NCI-H1930 (cell line): Measurements from ENCODE around the gene RHBDD3.
"Not testable (repeated sequence)": the region's sequence is repeated elsewhere in the genome, so short reads cannot be mapped to it uniquely, and the experiment has no call there.

Source experiments
- DNase-seq, 2 experiments: peaks; one replicate each; lab custom pipeline; 2025; lab: John Stamatoyannopoulos, UW

Gene RHBDD3

DNA sequence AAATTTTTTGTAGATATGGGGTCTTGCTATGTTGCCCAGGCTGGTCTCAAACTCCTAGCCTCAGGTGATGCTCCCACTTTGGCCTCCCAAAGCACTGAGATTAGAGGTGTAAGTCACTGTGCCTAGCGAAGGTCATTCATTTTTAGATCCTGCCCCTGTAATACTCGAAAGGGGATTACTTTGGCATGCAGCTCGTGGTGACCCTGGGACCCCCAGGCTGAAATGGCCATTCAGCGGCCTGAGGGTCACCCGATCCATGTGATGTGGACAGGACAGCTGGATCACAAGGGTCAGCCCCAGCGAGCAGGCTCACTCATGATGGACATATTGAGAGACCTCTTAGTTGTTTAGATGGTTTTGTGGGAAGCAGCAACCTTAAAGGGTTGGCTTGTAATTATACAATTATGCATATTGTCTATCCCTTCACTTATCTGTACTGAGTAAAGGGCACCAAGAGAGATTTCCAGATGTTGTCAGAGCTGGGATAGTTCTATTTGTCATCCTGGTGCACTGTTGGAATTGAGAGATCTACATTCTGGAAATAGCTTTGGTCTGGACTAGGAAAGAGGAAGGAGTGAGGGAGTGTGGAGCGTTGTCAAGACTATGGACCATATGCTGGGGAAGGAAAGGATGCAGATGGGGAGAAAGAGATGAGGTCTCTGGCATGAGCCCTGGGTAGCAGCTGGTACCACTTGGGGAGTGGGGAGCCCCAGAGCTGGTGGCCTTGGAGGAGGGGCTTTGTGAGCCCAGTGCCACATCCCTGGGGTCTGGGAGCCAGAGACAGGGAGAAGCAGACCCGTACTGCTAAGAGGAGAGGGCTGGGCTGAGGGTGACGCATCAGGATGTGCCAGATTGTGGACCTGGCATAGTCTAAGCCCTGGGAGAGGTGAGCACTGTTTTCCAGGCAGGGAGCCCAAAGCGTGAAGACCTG is 15.5 kb downstream of the RHBDD3 start:
- DNase-seq = no peak

DNA sequence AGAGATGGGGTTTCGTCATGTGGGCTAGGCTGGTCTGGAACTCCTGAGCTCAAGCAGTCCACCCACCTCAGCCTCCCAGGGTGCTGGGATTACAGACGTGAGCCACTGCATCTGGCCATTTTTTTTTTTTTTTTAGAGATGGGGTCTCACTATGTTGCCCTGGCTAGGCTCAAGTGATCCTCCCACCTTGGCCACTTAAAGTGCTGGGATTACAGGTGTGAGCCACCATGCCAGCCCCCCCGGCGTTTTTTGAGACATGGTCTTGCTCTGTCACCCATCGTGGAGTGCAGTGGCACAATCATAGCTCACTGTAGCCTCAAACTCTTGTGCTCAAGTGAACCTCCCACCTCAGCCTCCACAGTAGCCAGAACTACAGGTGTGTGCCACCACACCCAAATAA is 16.5 kb downstream of the RHBDD3 start:
- DNase-seq = no peak

DNA sequence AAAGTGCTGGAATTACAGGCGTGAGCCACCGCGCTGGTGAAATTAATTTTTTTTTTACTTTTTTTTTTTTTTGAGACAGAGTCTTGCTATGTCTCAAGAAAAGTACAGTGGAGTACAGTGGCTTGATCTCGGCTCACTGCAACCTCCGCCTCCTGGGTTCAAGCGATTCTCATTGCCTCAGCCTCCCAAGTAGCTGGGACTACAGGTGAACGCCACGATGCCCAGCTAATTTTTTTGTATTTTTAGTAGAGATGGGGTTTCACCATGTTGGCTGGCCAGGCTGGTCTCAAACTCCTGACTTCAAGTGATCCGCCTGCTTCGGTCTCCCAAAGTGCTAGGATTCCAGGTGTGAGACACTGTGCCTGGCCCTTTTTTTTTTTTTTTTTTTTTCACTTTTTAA is 19.9 kb downstream of the RHBDD3 start:
- DNase-seq = not testable (repeated sequence)

DNA sequence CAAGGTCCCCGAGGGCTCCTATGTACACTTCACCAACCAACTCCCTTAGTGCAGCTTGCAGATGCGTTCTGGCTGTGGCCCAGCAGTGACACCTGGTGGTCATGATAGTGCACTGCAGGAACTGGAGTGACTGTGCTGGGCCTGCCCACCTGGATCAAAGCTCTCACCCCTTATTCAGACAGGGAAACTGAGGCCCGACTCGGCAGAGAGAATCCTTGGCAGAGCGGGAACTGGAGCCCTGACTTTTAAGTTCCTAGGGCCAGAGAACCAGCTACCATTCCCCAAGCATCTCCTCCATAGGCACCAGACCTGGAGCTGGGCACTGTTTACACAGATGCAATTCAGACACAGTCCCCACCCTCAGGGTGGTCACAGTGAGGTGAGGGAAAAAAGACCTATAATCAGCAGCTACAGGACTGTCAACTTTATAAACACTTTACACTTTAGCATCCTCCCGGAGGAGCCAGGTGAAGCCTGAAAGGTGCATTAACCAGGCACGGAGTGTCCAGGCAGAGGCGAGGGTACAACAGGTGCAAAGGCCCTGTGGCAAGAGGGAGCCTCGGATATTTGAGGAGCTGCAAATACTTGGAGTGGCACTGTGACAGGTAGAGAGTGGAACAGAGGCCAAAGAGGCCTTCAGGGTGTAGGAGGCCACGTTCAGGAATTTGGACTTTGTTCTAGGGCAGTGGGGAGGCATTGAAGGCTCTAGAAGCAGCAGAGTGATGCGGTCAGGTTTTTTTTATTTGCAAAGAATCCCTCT is 22.0 kb downstream of the RHBDD3 start:
- peak; percentile 39 to 49 for DNase-seq

DNA sequence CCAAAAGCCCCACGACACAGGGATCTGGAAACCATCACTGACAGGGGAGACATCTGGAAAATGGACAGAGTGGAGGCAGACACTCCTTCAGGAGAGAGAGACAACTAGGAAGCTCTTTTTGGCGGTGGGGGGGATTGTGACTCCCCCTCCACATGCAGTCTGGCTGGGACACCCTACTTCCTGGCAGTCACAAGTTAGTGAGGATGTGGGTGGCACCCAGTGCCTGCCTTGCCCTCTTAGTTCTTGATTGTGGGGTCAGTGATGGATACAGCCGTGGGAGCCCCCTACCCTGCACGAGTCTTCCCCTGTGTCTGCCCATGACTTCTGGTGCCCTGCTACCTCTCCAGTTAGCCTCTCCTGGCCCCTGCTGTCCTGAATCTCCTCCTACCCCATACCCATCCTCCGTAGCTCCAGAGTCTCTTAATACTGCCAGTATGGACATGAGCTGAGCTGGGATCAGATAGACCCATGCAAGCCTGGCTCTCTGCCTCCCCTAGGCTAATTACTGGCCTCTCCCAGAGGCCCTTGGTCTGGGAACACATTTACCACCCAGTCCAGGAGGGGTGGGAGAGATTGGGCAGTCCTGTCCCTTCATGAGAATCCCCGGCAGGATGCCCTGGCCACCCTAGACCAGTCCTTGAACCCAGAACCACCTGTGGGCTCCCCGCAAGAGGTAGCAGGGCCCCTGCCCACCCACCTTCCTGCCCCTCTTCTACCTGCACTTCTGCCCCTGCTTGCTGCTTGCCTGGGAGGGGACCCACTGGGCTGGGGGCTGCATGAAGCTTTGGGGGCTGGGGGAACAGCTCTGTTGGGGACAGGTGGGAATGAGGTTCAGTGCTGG is 22.8 kb downstream of the RHBDD3 start:
- DNase-seq = no peak

DNA sequence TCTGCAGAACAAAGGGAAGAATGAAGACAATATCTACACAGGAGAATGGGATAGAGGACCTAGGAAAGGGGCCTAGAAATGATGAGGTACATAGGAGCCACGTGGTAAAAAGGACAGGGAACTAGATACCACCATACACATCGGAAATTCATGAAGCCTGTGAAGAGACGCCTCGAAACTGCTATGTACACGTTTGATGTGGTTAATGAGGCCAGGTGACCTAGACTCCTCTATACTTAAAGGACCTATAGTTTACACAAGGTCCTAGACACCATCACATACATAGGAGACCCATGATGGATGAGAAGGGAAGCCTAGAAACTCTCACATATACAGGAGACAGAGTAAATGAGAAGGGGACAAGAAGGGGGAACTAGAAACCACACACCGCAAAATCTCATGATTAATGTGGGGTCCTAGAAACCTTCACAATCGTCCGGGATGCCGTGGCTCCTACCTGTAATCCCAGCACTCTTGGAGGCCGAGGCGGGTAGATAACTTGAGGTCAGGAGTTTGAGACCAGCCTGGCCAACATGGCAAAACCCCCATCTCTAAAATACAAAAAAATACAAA is 23.8 kb downstream of the RHBDD3 start:
- no peak for DNase-seq

DNA sequence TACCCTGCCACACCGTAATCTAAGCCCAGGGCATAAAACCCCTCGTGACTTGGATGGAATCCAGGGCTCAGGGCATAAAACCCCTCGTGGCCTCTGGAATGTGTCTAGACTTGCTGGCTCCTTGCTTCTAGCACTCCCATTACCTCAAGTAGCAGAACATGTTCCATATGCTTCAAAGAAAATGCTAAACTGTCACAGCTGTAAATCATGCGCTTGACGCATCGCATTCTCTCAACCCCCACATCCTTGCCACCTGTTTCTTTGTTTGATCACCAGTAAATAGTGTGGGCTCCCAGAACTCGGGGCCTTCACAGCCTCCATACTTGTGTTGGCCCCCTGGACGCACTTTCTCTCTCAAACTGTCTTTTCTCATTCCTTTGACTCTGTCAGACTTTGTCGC is 27.3 kb downstream of the RHBDD3 start:
- not testable (repeated sequence) for DNase-seq

DNA sequence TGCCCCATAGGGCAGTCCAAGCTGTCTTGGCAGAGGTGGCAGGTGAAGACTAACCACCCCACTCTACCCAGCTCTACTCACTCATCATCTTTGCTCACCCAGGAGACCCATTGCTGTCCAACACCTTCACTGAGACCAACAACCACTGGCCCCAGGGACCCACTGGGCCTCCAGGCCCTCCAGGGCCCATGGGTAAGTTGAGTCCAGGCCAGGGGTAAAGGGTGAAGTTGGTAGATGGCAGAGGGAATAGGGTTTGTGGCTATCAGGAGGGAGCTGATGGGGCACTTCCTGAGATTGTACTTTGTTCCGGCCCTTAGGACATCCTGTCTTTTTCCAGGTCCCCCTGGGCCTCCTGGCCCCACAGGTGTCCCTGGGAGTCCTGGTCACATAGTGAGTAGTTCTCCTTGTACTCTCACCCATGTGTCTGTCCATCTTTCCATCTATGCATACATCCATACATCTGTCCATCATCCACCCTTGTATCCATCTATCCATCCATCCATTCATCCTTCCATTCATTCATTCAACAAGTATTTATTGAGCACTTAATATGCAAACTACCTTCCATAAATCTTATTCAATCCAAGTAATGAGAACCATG is 34.4 kb downstream of the RHBDD3 start:
- DNase-seq = no peak

DNA sequence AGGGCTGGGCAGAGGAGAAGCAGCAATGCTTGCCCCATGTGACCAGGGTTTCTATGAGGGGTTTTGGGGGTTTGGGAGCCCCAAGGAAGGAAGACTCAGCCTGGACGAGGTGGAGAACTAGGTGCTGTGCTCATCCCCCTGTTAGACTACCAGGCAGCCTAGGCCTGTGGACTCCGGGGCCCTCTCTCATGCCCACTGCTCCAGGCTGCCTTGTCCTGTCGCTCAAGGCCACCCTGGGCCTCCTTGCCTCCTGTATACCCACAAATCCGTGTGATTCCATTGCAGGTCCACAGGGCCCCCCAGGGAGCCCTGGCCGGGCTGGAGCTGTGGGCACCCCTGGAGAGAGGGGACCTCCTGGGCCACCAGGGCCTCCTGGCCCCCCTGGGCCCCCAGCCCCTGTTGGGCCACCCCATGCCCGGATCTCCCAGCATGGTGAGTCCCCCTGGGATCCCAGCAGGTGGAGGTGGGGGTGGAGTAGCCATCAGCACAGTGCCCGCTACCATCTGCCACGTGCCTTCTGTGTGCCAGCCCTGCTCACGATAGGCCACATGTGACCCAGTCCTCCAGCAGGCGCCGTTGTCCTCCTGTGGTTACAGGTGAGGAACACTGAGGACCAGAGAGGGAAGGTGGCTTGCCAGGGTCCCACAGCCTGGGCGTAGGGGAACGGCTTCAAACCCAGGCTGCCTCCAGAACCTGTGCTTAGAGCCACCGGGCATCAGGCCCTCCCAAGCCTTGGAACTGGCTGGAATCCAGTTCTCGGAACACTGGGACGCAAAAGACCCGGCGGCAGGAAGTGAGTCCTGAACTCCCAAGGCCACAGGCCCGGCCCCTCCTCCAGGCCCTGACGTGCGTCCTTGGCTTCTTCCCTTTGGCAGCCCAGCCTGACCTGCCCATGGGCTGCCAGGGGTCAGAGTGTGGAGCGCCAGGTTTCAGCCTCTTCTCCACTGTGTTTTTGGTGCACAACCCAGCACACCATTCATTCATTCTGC is 35.5 kb downstream of the RHBDD3 start:
- DNase-seq = no peak

DNA sequence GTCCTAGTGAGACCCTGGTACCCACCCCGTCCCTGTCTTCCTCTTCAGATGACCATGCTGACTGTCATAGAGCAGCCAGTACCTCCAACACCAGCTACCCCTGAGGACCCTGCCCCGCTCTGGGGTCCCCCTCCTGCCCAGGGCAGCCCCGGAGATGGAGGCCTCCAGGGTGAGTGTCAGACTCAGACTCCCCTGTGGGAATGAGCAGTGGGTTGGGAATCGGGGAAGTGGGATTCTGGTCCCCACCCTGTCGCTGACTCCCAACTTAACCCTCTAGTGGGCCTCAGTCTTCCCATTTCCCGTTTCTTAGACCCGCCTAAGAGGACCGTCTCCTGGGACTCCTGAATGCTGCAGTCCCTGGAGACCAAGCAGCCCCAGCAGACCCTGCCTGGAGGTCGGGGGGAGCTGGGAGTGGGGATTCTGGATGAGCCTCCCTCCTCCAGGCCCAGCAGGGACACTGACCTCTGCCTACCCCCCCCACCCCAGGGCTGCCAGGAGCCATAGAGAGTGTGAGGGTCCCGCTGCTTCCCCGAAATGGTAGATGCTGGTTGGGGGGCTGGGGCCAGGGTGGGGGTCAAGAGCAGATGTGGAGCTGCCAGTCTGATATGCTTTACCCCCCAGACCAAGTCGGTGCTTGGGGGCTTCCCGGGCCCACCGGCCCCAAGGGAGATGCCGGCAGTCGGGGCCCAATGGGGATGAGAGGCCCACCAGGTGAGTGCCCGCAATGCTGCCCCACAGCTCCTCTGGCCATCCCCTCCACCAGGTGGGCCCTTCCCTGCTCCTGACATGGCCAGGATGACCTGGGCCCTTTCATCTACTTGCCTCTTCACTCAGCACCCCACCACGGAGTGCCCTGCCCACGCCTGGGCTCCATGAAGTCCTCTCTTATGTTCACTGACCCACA is 36.6 kb downstream of the RHBDD3 start:
- DNase-seq = no peak

DNA sequence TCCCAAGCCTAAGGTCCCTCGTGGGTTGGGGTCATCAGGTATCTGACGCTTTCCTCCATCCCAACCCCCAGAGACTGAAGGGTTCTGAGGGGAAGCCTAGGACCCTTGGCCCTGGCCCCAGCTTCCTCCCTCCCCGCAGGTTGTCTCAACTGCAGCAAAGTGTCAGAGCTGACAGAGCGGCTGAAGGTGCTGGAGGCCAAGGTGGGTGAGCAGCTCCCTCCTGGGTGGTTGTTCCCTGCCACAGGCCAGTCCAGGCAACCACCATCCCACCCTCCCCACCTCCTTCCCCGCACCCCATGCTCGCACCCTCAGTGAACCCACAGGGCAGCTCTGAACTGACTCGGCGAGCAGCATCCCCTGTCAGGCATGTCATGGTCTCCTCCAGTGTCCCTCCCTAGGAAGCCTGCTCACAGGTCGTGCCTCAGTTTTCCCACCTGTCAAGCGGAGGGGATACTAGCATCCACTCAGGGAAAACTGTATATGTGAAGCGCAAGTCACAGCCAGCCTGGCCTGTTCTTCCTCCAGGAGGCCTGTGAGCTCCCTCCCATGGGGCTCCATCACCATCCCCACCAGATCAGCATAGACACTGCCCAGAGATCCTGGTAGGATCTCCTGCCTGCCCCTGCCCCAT is 41.3 kb downstream of the RHBDD3 start:
- DNase-seq = no peak

DNA sequence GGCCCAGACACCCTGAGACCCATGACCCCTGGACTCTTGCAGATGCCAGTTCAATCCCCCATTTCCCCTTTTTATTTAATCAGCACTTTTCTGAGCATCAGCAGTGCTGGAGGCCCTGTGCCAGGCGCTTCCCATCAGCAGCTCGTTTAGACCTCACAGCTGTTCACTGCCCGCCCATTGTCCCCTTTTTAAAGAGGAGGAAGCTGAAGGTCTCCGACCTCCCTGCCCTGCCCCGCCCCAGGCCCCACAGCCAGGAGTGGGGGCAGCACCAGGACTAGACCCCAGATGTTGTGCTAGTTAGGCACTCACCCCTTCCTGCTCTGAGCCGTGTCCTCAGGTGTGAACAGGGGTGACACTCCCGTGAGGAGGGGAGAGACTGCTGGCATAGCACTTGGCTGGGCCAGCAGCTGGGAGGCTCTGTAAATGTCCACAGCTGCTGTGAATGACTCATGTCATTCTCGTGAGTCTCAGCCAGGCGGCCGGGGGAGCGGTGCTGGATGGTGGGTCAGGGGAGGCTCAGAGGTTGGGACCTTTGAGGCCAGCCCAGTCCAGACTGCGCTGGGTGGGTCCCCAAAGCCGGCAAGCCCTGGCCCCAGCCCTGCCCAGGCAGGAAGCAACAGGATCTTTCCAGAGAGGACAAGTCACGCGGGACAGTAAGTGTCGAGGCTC is 42.2 kb downstream of the RHBDD3 start:
- no peak for DNase-seq

DNA sequence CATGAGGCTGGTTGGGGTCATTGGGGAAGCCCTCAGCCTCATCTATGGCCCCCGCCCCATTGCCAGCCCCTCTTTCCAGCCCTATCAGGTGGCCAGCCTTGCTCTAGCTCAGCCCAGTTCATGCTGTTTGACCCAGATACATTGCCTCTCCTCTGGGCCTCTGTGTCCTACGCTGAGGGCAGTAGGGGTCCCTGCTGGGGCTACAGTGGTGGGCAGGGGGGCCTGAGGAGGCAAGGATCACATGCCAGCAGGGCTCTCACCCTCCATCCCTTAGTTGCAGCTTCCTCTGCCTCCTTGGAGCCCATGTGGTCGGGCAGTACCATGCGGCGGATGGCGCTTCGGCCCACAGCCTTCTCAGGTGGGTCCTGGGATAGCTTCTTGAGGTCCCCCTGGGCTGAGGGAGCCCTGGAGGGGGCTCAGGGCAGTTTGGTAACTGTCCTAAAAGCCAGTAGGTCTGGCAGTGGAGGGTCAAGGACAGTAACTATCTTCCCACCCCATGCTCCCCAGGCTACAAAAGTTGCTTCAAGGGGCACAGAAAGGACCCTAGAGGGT is 42.8 kb downstream of the RHBDD3 start:
- DNase-seq = no peak

DNA sequence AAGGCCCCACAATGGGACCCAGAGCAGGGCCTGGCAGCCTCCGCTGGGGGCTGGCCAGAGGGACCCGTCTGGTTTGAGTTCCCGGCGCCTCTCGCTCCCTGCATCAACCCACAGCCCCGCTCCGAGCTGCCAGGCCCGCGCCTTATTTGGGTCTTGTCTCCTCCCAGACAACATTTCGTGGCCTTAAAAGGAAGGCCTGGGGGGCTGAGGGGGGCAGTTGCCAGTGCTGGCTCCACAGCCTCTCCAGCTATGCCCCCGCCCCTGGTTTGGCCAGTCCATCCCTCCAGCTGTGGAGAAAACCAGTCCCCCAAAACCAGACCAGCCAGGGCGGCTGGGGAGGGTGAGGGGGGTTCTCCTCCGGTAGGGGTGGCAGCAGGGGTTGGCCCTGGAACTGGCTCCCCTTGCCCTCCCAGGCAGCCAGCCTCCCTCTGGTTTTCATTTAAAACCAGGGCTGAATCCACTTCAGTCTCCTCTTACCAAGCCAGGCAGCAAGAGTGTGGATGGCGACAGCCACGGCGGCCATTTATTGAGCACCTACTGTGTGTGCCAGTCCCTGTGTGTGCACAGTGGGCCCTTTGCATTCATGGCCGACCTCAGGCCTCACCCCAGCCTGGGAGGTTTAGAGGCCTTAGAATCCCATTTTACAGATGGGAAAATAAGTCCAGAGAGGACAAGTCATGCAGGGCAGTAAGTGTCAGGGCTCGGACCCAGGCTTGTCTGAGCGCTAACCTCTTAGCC is 43.5 kb downstream of the RHBDD3 start:
- DNase-seq = no peak

DNA sequence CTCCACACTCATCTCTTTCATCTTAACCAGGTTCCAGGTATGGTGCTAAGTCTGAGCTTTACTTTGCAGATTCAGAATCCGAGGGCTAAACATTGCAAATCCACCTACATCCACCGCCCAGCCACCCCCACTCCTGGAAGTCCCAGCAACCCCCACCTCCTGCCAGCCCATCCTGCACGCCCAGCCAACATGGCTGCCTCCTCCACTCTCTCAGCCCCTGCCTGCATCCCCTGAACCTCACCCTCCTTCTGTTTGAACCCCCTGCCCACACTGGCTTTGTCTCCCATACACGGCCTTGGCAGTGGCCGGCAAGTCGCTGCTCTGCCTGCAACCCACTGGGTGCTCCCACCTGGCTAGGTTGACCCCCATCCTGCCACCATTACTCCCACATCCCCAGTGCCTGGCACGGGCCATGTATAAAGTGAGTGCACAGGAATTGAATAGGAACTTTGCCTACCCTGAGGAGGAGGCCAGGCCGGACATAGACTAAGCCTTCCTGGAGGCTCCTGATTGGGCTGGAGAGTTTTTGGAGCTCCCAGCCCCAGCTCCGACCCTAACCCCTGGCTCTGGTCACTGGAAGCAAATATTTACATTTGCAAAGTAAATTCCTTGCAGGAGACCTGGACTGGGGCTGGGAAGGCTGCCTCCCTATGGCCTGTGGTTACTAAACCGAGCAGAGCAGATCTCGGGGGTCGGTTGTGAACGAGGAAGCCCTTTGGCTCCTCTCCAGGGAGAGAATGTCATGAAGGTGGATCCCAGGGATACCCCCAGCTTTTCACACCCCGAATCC is 47.7 kb downstream of the RHBDD3 start:
- DNase-seq = no peak

DNA sequence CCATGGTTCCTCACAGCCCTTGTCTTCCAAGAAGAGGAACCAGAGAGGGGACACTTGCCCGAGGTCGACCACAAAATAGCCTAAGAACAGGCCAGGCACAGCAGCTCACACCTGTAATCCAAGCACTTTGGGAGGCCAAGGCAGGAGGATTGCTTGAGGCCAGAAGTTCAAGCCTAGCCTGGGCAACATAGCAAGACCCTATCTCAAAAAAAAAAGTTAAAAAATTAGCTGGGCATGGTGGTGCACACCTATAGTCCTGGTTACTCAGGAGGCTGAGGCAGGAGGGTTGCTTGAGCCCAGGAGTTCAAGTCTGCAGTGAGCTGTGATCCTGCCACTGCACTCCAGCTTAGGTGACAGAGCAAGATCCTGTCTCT is 48.4 kb downstream of the RHBDD3 start:
- DNase-seq = not testable (repeated sequence)
